HG03439 (cell line): ENCODE data around the gene EPB41.

Experiments used
- ATAC-seq: cut with Tn5 transposase; IDR thresholded peaks from one replicate; pipeline ENCODE4 v1.9.1; 2021; ENCODE audit warnings: mild to moderate bottlenecking, moderate library complexity; ENCODE audit not compliant: unreplicated experiment

The EPB41 gene

GRCh38 chr1:28973596-28974421, 59.4 kb downstream of the EPB41 start:
- no peak for ATAC-seq

- ATAC-seq = no peak
Observed at GRCh38 chr1:28974432-28974831, 60.1 kb downstream of the EPB41 start.

GRCh38 chr1:28976248-28976647, 61.9 kb downstream of the EPB41 start:
- no peak for ATAC-seq

- no peak for ATAC-seq
Observed at GRCh38 chr1:28981210-28981609, 66.8 kb downstream of the EPB41 start.

GRCh38 chr1:28982198-28982597, 67.8 kb downstream of the EPB41 start:
- no peak for ATAC-seq

GRCh38 chr1:28983091-28983490, 68.7 kb downstream of the EPB41 start:
- no peak for ATAC-seq

GRCh38 chr1:28983509-28984310, 69.3 kb downstream of the EPB41 start:
- no peak for ATAC-seq

- no peak for ATAC-seq
Observed at GRCh38 chr1:28984311-28984684, 69.9 kb downstream of the EPB41 start.

GRCh38 chr1:28985427-28985826, 71.1 kb downstream of the EPB41 start:
- no peak for ATAC-seq

GRCh38 chr1:28986306-28986910, 72.0 kb downstream of the EPB41 start:
- ATAC-seq = no peak

- ATAC-seq = no peak
Observed at GRCh38 chr1:29002792-29003191, 88.4 kb downstream of the EPB41 start.

GRCh38 chr1:29004288-29004687, 89.9 kb downstream of the EPB41 start:
- ATAC-seq = no peak

- no peak for ATAC-seq
Observed at GRCh38 chr1:29004798-29005197, 90.4 kb downstream of the EPB41 start.

- no peak for ATAC-seq
Observed at GRCh38 chr1:29011775-29012174, 97.4 kb downstream of the EPB41 start.

- ATAC-seq = no peak
Observed at GRCh38 chr1:29017235-29017634, 102.9 kb downstream of the EPB41 start.

- ATAC-seq = no peak
Observed at GRCh38 chr1:29017975-29018712, 103.8 kb downstream of the EPB41 start.

- ATAC-seq = no peak
Observed at GRCh38 chr1:29022620-29023019, 108.3 kb downstream of the EPB41 start.

GRCh38 chr1:29029667-29030066, 115.3 kb downstream of the EPB41 start:
- no peak for ATAC-seq

GRCh38 chr1:29032841-29033240, 118.5 kb downstream of the EPB41 start:
- no peak for ATAC-seq

GRCh38 chr1:29033829-29034466, 119.6 kb downstream of the EPB41 start:
- ATAC-seq = no peak
